Right ventricle myocardium superior (tissue), 1 donor: ENCODE measurements around the gene SLC2A5. TPM values are rescaled to one million over a fixed set of nuclear protein-coding genes. Genes with fewer than 3 reads are reported as not detected.

Source experiments
- ATAC-seq: fragments of 200-7000 bp; cut with Tn5 transposase; one replicate; pipeline ENCODE4 v1.9.1; 2020; ENCODE audit warnings: mild to moderate bottlenecking; ENCODE audit not compliant: poor library complexity
- DNase-seq: peaks from one replicate; pipeline ENCODE4 v3.0.0-alpha.2; 2020
- intact Hi-C: fragments of 100-400 bp; cut with DNase I; formaldehyde crosslinking; loops from one replicate; pipeline ENCODE4 v1.11.2; 2022
- total RNA-seq: library from RNA; stranded (reverse); fragmentation: NEBNext Ultra II Directional; extraction: Animal tissue kit (Norgen Biotek cat#: 25700); gene quantifications from one replicate; pipeline ENCODE4 v1.2.1, GENCODE V29; 2021
- donor health status: DM: no; HTN: yes; CAD: no; lungs with severe emphysema.

SLC2A5 gene
- total RNA-seq, 1 donor from 2014 or later, result 2.1 TPM

- intact Hi-C loops, result no loop called here
- no peak for ATAC-seq
- no peak for DNase-seq
These were observed 76.3 kb downstream of the SLC2A5 start for GRCh38 chr1:8992936-8993687.

- no peak for ATAC-seq
- DNase-seq, result no peak
- intact Hi-C loops, result loop anchor here (5.0 kb wide), 1 partner anchor 73 kb away; no protein-coding TSS in a partner anchor
These were observed 79.6 kb downstream of the SLC2A5 start for GRCh38 chr1:8989821-8990220.

GRCh38 chr1:8989061-8989460 lies 80.4 kb downstream of the SLC2A5 start:
- DNase-seq, result no peak
- intact Hi-C loops, result loop anchor here (5.0 kb wide), 1 partner anchor 72 kb away; no protein-coding TSS in a partner anchor
- no peak for ATAC-seq

- ATAC-seq (peak; percentile 42), DNase-seq (no peak)
- intact Hi-C loops, result loop anchor here (5.0 kb wide), 1 partner anchor 71 kb away; no protein-coding TSS in a partner anchor
These were observed 80.8 kb downstream of the SLC2A5 start for GRCh38 chr1:8988618-8988967.

- DNase-seq (peak; percentile 70), ATAC-seq (peak; percentile 71)
- intact Hi-C loops, result loop anchor here (5.0 kb wide), 1 partner anchor 71 kb away; no protein-coding TSS in a partner anchor
These were observed 81.4 kb downstream of the SLC2A5 start for GRCh38 chr1:8987881-8988617.

- no peak for DNase-seq
- intact Hi-C loops, result loop anchor here (5.0 kb wide), 1 partner anchor 70 kb away; no protein-coding TSS in a partner anchor
- no peak for ATAC-seq
These were observed 82.6 kb downstream of the SLC2A5 start for GRCh38 chr1:8986814-8987190.

- intact Hi-C loops, result loop anchor here (5.0 kb wide), 1 partner anchor 69 kb away; no protein-coding TSS in a partner anchor
- ATAC-seq (peak; percentile 91), DNase-seq (peak; percentile 89)
These were observed 83.3 kb downstream of the SLC2A5 start for GRCh38 chr1:8985915-8986813.

Other genes starting within 250 kb of the SLC2A5 start
- gene ENO1, start 190.9 kb downstream of the SLC2A5 start, total RNA-seq, result 136 TPM
- gene CA6, start 123.8 kb downstream of the SLC2A5 start, total RNA-seq, result not detected
- not detected for gene SLC2A7, start 43.2 kb downstream of the SLC2A5 start, total RNA-seq
- gene GPR157, start 59.5 kb upstream of the SLC2A5 start, total RNA-seq, result 49.4 TPM
- 20.9 TPM for gene H6PD, start 165.1 kb upstream of the SLC2A5 start, total RNA-seq
- 13.0 TPM for gene SPSB1, start 223.3 kb upstream of the SLC2A5 start, total RNA-seq